Mesenteric fat pad (tissue), 1 donor: Measurements from ENCODE around the gene MAGT1. TPM values are rescaled to one million over a fixed set of nuclear protein-coding genes. Genes with fewer than 3 reads are reported as not detected.
A peak's percentile ranks its signal among the peaks of the same experiment; 100 is the strongest.
"Not testable (repeated sequence)": the region's sequence is repeated elsewhere in the genome, so short reads cannot be mapped to it uniquely, and the experiment has no call there.

Experiments used
- DNase-seq: peaks from one replicate; pipeline ENCODE4 v3.0.0-alpha.2; 2020; ENCODE audit warnings: low spot score
- long read RNA-seq: library from polyadenylated mRNA; unstranded; transcript quantifications from one replicate; pipeline ENCODE4 v2.0.0, GENCODE V29; 2020
- total RNA-seq: library from RNA; stranded (reverse); fragmentation: NEBNext Ultra II Directional; extraction: Animal tissue kit (Norgen Biotek cat#: 25700); gene quantifications from one replicate; pipeline ENCODE4 v1.2.1, GENCODE V29; 2021
- donor health status: DM: yes; HTN: yes; CAD: no.

Gene MAGT1
- total RNA-seq = 56.5 TPM
- long read RNA-seq, full-length matches to known transcripts = 3 of 21 reads
- long read RNA-seq, partial matches to known transcripts = 2 of 21 reads
- long read RNA-seq, other reads (novel, unspliced or antisense) = 16 of 21 reads

- peak; percentile 93 for DNase-seq
These were observed at the start of gene MAGT1 for GRCh38 chrX:77894921-77895886. MAGT1 (minus strand) TSS chrX:77895435; CDS start chrX:77895410, 25 bp downstream.

DNA sequence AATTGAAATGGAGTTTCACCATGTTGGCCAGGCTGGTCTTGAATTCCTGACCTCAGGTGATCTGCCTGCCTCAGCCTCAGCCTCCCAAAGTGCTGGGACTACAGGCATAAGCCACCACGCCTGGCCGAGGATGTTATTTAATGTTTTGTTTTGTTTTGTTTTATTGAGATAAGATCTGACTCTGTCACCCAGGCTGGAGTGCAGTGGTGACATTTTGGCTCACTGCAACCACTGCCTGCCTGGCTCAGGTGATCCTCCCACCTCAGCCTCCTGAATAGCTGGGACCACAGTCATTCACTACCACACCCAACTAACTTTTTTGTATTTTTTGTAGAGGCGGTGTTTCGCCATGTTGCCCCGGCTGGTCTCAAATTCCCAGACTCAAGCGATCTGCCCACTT, 49.8 kb upstream of the MAGT1 start:
- DNase-seq = not testable (repeated sequence)

- DNase-seq = no peak
These were observed 42.9 kb upstream of the MAGT1 start for GRCh38 chrX:77938083-77938680.

- DNase-seq = no peak
These were observed 42.1 kb upstream of the MAGT1 start for GRCh38 chrX:77937291-77937690.

DNA sequence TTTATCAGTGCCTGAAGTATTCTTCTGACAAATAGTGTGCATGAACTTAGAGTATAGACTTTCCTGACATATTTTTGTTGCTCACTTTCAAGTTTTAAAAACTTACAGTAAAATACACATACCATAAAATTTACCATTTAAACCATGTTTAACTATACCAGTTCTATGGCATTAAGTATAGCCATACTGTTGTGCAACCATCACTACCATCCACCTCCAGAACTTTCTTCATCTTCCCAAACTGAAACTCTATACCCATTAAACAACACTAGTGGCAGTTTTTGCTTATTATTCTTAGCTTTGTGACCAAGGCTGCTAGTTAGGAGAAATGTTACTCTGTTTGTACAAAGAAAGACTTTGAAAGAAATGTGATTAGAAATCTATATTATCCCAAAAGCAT, 41.1 kb upstream of the MAGT1 start:
- no peak for DNase-seq

DNA sequence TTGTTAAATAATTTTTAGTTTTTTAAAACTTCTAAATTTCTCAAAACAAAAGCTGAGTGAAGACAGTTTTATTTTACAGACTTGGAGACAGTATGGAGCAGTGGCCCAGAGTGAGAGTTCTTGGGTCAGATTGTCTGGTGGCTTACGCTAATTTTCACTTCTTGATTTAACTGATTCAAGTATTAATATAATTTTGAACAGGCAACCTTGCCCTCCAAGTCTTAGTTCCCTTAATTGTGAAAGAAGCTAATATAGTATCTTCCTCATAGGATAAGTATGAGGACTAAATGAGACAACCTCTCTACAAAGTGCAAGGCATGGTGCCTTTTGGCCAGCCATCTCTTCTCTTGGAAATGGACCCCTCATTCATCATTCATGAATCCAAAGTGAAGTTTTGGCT, 40.7 kb upstream of the MAGT1 start:
- no peak for DNase-seq

DNA sequence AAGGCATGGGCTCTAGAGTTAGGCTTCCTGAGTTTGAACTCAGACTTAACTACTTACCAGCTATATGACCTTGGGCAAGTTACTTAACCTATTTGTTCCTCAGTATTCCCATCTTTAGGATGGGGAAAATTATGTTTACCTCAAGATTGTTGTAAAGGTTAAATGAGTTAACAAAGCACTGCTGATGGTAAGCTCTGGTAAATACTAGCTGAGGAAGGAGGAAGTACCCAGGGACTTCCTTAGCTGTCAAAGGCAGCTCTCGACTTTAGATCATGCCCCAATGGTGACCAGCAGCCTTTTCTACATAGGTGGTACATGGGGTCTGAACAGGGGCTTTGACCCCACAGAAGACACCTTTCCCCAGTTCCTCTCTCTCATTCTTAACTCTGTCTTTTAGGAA, 35.3 kb upstream of the MAGT1 start:
- DNase-seq = no peak

DNA sequence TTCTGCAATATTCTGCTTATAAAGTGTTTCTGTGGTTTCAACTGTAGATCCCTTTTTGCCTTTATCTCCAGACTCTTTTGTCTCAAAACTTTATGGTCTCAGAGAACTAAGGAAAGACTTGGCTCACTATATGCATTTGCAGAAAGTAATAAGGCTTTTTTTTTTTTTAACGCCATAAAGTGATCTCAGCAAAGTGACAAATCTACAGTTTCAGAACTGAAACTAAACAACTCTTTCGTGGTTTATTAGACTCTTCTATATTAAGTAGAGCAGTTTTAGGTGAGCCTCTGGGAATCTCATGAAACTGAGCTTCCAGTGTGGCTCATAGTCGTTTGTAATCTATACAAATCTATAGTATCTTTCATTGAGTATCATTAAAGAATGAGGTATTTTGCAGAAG, 30.5 kb upstream of the MAGT1 start:
- DNase-seq = no peak

- no peak for DNase-seq
These were observed 29.2 kb upstream of the MAGT1 start for GRCh38 chrX:77924320-77924859.

DNA sequence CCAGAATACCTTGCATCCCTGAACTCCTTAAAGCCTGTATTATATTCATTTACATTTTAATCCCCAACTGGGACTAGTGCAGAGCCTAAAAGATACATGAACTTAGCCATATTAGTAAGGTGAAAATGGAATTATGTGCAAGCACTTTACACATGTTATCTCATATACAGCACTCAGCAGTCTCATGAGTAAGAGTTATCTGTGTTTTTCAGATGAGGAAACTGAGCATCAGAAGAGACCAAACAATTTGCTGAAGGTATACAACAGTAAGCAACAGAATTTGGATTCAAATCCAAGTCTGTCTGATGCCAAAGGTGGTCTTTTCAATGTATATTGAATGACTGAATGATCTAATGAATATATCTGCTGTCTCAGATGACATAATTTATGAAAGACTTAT, 27.6 kb upstream of the MAGT1 start:
- no peak for DNase-seq

- DNase-seq = not testable (repeated sequence)
These were observed 24.1 kb upstream of the MAGT1 start for GRCh38 chrX:77919370-77919769.

GRCh38 chrX:77918568-77918967, 23.3 kb upstream of the MAGT1 start:
- no peak for DNase-seq

DNA sequence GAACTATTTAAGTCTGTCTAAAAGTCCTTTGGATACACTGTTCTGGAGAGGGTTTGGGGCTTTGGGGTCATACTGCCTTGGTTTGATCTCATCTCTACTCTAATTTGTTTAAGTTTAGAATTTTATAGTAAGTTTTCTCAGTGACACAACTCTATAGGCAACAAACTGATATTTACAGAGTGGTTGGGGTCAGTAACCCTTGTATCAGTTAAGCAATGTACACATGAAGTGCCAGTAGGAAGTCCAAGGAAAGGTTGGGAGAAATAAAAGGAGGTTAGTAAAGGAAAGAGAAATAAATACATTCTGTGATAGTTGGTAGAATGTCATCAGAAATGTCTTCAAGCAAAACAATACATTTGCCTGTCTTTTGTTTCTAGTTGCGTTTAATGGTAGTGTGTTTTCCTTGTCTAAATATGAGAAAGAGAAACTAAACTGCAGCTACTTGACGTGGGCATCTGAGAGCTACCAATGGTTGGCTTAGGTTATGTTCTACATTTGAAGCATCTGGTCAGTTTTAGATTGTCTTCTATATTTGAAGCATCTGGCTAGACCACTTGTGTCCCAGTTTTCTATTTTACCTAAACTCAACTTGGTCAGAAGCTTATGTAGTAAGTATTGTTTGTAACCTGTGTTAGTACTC, 22.2 kb upstream of the MAGT1 start:
- no peak for DNase-seq

DNA sequence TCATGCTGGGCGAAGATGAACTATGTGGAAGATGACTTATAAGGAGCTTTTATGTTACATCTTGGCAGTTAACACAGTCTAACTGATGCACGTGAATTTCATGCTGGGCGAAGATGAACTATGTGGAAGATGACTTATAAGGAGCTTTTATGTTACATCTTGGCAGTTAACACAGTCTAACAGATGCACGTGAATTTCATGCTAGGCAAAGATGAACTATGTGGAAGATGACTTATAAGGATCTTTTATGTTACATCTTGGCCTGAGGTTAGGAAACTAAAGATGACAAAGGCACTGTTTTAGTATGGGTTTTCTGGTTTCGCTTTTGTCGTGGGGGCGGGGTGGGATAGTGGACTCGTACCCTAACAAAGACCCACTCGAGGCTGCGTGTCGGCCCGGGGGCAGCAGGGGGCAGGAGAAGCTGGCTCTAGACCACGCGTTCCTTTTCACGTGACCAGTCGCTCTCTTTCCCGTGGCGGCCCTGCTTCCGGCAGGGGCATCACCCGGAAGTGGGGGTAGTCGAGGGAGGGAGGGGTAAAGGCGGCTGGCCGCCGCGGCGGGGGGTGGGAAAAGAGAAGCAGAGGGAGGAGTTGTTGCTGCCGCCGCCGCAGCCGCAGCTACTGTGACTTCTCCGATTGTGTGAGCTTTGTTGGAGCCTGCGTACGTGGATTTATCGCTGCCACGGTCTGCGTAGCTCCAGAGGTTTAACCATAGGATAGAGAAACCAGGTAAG, 15.0 kb upstream of the MAGT1 start, which contains the start of gene ATP7A:
ATP7A (plus strand) TSS at position 586 of the 733 bp plus-strand sequence. CDS start 60,949 bp downstream, outside the sequence.
- peak; percentile 95 for DNase-seq

- no peak for DNase-seq
These were observed 6.3 kb upstream of the MAGT1 start for GRCh38 chrX:77901506-77901905.

GRCh38 chrX:77900688-77901087, 5.5 kb upstream of the MAGT1 start:
- no peak for DNase-seq

- no peak for DNase-seq
These were observed 4.0 kb upstream of the MAGT1 start, which contains the start of gene COX7B for GRCh38 chrX:77899081-77899828. COX7B (plus strand) TSS chrX:77899468; CDS start chrX:77899554, 86 bp downstream.

- no peak for DNase-seq
These were observed 1.5 kb downstream of the MAGT1 start for GRCh38 chrX:77893713-77894112.

DNA sequence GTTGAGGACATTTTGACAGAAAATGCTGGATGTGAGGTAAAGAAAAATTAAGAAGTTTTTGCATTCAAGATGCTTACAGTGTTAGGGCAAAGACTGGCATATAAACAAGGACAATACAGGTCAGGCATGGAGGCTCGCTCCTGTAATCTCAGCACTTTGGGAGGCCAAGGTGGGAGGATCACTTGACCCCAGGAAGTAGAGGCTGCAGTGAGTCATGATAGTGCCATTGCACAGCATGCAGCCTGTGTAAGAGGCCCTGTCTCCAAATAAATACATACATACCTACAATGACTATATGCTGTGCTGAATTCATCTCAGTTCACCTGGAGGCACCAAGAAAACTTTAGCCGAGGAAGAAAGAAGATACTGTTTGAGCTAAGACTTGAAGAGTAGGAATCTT, 2.3 kb downstream of the MAGT1 start:
- no peak for DNase-seq

GRCh38 chrX:77881418-77881817, 13.8 kb downstream of the MAGT1 start:
- DNase-seq = not testable (repeated sequence)
